Right kidney (tissue), 1 donor: ENCODE data around the gene ASCC3.

Source experiments
- DNase-seq: peaks from one replicate; pipeline ENCODE4 v3.0.0-alpha.2; 2016

The ASCC3 gene

DNA sequence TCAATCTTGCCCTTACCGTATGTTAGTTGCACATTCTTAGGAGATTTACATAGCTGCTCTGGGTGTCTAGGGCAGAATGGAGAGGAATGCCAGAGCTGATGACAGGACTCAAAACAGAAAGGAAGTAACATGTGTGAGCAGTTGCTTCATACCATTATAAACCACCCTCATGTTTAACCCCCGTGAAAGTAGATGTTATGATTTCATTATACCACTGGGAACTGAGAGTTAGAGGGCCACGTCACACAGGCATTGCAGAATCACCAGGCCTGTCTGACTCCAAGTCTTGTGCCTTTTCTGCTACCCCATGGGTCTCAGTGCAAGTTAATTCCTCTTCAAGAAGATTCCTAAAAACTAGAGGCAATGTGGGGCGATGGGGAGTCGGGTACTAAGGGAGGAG lies 392.9 kb downstream of the ASCC3 start:
- DNase-seq: no peak

DNA sequence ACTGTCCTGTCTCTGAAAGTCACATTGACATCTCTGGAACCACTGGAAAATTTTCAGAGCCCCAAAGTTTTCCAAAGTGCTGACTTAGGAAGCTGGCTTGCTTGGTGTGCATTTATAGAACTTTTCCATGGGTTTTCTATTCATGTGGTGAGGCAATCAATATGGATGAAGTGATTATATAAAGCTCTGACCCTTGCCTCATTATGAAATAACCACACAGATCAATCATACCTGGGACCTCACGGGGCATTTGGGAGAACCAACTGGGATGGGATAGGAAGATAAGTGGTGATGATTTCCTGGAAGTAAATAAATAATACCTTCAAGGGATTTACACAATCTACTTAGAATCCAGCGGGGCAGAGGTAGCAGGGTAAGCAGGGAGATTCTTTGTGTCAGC lies 393.5 kb downstream of the ASCC3 start:
- no peak for DNase-seq

DNA sequence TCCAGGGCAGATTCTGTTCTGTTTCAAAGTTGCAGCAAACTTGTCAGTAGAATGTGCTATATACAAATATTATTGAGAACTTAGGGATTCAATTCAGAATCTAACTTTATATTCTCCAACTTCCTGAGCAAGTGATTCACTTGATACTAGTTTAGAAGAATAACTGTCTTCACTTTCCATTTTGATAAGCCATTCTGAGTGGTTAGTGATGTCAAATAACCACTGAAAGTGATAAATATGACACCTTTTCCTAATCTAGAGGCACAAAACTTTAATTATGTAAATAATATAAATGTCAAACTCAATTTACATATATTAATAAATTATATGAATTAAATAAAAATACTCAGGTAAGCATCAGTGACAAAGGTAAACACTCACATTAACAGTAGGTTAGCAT lies 395.9 kb downstream of the ASCC3 start:
- DNase-seq: no peak

DNA sequence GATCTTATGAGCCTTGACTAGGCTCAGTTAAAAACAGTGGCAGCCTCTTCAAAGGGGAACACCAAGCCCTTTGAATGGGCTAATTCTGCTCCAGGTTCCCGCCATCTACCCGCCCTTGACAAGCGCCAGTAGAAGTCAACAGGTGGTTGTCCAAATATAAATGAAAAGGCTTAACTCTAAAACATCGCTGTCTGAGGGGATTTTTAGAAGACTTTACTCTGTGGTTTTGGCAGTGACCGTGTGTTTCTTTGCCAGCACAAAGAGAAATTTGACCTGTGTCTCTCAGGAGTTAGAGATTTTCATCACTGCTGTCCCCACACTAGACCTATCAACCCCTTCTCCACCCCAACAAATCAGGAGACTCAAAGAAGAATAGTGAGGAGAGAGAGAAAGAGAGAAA lies 396.7 kb downstream of the ASCC3 start:
- no peak for DNase-seq

DNA sequence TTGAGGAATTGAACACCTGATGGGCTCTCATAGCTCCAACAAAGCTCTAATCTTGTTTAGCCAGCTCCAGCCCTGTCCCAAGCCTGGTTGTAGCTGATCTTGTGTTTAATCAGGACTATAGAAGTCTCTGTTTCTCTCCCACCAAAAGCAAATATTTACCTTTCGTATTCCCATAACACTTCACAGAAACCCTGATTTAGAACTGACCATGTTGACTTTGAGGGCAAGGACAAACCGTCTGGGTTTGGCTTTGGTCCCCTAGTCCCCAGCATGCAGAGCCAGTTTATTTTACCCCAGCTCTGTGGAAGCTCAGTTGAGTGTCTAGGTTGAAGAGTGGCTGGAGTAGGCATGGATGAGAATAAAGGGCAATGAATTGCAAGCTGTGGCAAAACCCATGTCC lies 398.4 kb downstream of the ASCC3 start:
- DNase-seq: no peak

DNA sequence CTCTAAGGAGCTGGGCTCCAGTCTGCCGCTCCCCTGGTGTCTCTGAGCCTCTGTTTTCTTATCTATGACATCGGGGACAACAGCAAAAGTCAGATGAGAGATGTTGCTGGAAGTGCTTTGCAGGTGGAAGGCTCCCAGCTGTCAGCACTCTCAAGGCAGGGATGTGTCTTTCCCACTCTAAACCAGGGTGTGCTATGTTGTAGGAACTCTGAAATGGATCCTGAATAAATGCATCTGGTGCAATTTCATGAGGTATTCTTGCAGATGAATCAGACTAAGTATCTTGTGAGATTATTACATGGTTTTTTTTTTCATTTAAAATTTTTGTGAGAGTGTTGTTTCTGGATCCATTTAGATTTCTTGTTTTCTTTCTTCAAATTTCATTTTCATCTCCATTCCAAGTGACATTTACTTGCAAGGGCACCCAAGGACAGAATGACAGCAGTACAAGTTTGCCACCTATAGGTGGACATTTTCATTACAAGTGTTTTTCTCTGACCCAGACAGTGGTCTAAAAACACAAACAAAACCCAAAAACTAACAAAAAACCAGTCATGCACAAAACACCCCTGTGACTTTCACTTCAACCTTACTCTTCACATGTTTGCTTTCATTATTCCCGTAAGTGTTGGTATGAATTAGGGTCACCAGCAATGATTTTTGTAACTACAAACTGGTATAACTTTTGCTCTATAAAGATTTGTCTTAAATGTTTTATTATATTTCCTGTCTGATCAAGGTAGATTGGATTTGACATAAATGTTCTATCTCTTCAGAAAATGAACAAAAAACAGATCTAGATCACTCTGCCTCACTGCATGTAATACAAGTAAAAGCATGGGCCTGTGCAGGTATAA lies 401.7 kb downstream of the ASCC3 start:
- peak; percentile 30 for DNase-seq

DNA sequence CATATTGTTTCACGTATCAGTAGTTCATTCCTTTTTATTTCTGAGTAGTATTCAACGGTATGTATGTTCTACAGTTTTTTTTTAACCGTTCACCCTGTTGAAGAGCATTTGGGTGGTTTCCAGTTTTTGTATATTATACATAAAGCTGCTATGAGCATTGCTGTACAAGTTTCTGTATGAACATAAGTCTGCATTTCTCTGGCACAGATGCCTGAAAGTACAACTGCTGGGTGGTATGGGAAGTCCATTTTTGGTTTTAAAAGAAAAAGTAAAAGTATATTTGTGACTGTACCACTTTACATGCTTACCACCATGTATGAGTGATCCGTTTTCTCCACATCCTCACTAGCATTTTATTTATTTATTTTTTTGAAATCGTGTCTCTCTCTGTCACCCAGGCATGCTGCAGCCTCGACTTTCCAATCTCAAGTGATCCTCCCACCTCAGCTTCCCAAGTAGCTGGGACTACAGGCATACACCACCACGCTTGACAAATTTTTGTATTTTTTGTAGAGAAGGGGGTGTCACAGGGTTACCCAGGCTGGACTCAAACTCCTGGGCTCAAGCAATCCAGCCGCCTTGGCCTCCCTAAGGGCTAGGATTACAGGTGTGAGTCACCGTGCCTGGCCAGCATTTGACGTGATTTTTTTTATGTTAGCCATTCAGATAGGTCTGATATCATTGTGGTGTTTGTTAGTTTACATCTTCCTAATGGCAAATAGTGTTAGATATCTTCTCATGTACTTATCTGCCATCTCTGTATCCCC lies 405.4 kb downstream of the ASCC3 start:
- DNase-seq: no peak

DNA sequence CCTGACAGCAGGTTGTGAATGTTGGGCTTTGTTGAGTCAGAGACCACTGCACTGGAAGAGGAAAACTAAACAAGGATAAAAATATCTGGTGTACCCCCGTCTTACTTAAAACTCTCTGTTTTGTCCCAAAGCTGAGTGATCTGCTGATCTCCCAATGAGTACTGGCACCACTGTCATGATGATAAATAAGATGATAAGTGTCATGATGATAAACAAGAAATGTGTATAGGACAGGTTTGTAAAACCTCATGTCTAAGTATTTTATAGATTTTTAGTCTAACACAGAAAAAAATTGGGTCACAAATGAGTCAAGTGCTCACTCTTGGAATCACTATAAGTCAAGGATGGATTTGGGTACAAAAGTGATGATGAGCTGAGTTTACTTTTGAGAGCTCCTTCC lies 407.9 kb downstream of the ASCC3 start:
- no peak for DNase-seq

DNA sequence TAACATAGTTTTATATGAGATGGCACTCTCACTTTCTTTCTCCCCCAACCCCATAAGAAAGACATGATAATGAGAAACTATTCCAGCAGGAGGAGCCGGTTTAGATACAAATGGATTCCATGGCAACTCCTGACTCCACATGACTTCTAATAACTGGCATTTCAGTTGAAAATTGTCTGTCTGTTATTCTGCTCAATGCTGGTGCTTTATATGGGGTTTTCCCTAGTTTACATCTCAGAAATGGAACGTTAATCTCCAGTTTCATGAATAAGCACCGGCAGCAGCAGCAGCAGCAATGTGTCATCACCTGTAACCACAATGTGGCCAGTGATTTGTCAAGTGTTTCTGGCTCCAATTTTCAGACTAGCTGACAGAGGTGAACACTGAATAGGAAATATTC lies 408.5 kb downstream of the ASCC3 start:
- no peak for DNase-seq

DNA sequence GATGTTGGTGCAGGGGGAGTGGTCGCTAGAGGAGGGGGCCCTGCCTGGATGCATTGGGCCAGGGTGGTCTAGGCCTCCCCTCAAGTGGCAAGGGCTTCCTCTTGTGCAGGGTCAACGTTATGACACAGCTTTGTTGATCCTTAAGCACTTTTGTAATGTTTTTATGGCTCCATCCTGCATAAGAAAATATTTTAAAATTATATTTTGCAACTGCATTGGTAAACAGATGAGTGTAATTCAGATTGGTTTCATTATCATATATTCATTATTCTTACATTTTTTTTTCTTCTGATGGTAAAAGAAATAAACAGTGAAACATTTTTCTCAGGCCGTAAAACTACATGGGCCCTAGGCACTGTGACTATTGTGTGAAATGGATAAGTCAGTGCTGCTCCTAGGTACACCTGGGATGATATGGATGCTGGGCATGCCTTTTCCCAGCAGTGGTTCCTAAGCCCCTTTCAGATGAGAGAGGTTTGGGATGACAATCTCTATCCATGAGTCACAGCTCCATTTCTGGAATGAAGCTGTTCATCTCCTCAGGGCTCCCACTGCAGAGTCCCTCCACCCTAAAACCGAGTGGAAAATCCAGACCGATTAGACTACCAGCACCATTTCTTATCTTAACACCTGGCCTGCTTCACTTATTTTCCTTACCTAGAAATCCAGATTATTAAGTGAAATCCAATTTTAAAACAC lies 410.6 kb downstream of the ASCC3 start:
- DNase-seq: no peak

DNA sequence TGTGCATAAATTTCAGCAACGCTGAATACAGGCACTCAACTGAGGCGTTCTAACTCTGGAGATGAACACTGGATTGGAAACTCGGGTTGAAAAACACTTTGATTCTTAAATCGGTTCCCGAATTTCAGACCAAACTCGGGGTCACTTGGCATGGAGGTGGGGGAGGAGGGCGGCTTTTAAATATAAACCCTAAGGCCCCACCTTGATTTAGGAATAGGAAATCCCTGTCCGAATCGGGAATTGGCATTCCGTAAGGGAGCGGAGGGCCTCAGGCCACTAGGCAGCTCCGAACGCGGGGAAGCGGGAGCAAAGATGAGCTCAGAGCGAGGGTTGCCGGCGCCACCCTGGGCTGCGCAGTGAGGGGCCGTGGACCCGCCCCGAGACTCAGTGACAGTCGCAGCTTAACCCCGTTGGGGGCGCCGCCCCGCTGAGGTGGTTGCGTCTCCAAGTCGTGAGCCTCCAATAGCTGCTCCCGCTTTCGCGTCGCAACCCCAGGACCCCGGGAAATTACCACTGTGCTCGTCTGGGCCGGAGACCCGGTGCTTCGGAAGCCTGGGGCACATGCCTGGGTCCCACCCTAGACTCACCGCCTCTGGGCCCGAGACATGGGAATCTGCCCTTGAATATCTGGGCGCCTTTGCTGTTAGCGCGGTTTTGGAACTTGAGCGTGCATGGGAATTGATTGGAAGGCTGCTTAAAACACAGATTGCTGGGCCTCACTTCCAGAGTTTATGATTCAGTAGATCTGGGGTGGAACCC lies 411.8 kb downstream of the ASCC3 start:
- peak; percentile 68 for DNase-seq

DNA sequence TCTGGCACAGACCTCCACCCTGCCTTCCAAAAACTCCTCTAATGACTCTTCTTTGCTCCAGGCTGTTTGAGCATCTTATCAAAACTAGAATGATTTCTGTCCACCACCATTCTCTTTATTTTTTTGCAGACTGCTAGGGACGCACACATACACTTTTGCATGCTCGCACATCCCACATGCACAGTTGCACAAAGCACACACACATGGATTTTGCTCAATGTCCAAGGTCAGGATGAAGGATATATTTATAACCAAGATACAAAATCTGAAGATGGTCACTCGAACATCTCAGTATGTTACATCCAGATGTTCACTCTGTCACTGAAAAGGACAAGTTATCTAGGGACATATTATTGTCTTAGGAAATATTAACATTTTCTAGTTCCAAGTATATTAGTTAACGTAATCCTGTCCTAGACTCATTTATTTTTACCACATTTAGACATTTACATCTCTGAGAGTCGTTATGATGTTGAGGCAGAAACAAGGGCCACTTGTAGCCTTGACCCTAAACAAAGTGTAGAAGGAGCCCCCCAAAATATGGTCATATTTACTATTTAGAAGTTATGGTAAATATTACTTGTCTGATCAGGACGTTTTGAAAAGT lies 413.0 kb downstream of the ASCC3 start:
- peak; percentile 62 for DNase-seq

DNA sequence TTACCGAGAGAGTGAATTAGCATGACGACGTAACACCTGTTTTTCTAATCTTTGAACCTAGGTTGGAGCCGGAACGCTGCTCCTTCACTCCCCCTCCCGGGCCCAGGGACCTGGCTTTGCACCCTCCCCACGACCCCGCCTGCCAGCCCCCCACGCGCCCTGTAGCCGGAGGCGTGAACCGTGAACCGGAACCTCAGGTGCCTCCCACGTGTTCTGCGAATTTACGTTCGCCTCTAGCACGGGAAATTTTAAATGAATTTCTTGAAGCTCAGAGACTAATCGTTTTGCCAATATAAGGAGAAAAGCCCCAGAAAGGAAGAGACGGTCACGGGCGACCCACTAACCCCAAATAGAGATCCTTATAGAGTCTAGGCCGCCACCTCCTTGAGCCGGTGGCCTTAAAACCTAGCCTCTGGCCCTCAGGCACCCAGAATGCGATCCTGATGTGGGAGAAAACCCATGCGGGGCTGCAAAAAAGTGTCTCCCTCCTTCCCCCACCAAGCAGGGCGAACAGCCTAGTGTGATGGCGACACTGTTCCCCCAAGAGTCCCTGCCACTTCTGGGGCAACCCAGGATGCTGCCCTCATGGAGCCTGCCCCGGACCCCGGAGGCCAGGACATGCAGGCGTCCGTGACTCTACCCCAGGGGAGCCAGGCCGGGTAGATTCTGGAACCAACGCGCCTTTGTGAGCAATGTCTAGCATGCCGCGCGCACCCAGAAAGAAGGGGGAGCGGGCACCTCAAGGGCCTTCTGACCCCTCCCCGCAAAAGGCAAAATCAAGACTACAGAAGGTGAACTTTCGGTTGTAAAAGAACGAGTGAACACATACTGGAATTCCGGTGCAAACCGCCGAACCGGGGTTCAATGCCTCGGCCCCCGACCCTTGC lies 413.8 kb downstream of the ASCC3 start:
- peak; percentile 70 for DNase-seq

DNA sequence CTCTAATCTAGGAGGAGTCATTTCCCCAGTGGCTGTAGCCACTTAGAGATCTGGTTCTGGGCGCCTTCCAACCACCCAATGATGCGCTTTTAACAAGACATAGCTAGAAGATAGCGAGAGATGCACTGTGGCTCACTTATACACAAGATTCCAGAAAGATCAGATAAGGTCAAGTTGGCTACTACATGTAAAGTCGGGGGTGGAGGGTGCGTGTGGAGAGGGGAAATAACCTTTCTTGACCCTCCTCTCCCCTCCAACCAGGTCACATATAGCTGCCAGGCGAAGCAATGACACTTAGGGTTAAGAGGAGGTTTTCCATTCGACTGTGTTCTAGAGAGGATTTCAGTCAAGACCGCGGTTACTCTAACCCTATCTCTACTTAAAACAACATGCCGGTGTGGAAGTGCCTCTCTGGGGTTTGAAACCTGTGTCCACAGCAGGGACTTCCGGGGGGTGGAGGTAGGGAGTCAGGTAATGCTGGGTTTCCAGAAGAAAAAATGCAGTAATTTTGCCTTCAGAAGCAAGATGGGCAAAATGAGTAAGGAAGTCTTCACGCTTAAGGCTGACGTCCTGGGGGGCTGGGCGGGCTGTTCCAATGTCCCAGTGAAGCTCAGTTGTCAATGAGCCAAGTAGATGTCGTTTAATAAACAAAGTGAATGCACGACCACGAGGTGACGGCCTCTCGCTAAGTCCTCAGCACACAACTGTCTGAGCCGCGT lies 414.6 kb downstream of the ASCC3 start:
- peak; percentile 67 for DNase-seq

DNA sequence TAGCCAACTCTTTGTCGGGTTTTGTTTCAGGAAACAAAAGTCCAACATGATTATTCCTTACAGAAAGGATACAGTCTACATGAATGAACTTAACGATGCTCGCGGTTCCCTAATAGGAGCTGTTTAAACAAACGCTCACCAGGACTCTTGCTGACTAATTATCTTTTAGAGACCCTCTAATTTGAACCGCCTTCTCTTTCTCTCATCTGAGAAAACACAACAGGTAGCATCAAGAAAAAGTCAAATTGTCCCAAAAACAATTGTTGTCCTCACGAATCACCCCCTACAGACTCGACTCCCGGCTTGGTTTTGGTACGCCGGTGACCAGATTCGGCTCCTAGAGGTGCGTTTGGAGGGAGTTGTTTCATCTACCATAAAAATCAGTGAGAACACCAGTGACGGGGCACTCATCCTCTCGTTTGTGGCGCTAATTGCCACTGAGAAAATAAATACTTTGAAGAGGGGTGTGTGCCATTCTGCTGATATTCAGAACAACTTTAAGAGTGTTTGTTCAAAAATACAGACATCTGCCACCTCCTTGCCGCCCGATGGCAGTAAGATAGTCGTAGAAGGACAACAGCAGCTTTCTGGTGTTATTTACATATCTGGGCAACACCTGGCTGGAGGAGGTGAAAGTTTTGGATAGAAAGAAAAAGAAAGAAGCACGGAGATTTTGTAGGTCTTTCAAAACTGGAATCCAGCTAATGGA lies 415.3 kb downstream of the ASCC3 start:
- DNase-seq: peak; percentile 56

DNA sequence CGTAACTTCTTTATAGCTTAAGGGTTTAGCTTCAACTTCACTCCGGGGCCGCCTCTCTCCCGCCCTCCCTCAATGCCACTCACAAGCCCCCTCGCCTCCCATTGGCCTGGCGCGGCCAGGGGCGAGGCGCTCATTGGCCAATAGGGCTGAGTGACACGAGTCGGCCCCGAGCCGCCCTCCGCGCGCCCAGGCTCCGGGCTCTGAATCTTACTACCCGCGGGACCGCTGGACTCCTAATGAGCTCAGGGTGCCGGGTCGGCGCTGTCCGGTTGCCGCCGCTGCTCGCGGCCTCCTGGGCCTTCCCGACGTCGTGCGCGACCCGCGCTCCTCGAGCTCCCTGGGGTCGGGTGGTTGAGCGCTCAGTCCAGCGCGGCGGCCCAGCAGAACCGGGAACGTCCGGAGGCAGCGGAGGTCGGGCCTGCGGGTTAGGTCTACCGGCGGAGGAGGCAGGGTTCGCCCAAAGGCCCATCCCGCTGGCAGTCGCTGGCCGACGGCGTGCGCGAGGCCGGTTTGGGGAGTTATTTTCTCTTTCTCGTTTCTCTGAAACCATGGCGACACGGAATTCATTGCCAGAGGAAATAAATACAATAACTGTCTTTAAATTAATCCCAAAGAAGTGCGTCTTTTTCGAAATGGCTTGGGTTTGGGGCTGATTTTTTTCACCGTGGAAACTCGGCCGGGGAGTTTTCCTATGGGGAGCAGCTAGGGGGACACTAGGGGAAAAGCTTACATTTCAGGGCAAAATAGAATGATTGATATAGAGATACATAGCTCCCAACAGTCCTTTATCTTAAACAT lies 416.0 kb downstream of the ASCC3 start, which contains the start of gene SIM1:
SIM1 (minus strand) TSS at position 19 of the 798 bp plus-strand sequence. CDS start 1,453 bp downstream, outside the sequence.
- DNase-seq: peak; percentile 91

DNA sequence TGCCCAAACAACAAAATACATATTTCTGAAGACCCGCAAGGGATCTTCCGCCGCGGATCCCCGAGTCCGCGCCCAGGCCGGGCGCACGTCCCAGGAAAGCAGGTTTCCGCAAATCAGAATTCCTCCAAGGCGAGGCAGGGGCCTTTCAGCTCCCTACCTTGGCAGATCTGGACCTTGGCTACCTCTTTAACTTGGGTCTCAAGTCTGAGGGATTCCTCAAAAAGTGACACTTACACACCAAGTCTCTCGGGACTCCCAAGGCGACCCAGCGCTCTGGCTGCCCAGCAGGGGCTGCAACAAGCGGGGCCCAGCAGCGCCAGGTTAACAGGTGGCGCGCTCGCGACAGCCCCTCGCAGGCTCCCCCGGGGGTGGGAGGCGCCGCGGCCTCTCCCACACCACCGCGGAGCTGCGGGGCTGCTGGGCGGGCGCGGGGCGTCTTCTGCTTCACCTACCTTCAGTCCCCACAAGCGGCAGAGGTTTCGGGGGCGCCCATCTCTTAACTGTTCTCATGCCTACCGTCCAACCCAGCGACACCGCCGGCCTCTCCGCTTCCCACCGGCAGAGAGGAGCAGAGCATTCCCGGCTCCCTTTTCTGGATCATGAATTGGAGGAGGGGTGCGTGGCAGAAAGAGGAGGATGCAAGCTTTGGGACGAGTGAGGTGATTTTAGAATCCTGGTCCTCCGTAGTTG lies 416.8 kb downstream of the ASCC3 start:
- DNase-seq: peak; percentile 72
